Right ventricle myocardium inferior (tissue), 1 donor: Measurements from ENCODE around the gene EGFR. TPM values are rescaled to one million over a fixed set of nuclear protein-coding genes. Genes with fewer than 3 reads are reported as not detected.
A peak's percentile ranks its signal among the peaks of the same experiment; 100 is the strongest.

Source experiments
- ATAC-seq: fragments of 200-7000 bp; cut with Tn5 transposase; one replicate; pipeline ENCODE4 v1.9.1; 2020; ENCODE audit warnings: mild to moderate bottlenecking, moderate library complexity
- DNase-seq: peaks from one replicate; pipeline ENCODE4 v3.0.0; 2021; ENCODE audit errors: missing footprints
- intact Hi-C: fragments of 100-400 bp; cut with DNase I; formaldehyde crosslinking; loops from one replicate; pipeline ENCODE4 v1.11.0; 2022
- total RNA-seq: library from RNA; stranded (reverse); fragmentation: NEBNext Ultra II Directional; extraction: Animal tissue kit (Norgen Biotek cat#: 25700); gene quantifications from one replicate; pipeline ENCODE4 v1.2.1, GENCODE V29; 2021
- donor health status: DM: no; HTN: yes; CAD: no; lungs with severe emphysema.

EGFR gene
- total RNA-seq, 1 donor from 2014 or later: 11.4 TPM

DNA sequence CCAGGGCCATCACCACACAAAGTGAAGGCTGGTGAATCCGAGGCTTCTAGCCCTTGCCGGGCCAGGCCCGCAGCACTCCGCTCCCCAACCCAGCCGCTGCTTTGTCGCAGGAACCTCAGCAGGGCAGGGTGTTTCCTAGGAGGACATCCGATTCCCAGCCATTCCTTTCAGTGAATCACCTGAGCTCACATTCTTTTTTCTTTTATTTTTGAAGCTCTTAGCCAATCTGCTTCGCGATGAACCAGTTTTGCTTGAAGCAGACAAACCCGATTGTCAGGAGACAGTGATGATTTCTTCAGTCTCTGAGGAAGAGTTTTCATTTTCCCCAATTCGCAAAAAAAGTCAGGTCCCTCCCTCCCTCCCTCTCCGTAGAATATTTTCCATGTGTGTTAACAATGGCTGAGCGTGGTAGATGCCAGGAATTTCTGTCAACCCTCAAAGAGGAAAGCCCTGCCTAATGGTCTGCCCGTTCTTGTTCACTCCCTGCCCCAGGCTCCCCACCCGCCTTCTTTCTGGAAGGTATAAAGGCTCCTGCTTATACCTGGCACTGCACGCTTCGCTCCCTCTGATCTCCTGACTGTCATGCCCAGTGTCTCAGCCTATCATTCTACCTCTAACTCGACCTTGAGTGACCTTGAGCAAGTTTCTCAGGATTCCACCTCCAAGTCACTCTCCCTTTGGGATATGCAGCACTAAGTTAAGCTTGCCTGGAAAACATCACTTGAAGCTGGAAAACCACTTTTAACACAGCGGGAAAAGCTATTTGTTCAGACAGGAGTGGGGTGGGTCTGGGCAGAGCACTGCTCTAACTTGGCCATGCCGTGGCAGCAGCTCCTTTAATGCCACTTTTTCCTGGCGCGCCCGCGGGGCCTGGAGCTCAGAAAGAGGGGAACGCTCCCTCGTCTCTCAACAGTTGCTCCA, 35.1 kb downstream of the EGFR start:
- DNase-seq (no peak), ATAC-seq (no peak)
- intact Hi-C loops: loop anchor here (2.0 to 10.0 kb wide), 2 partner anchors 19 to 201 kb away; no protein-coding TSS in a partner anchor

DNA sequence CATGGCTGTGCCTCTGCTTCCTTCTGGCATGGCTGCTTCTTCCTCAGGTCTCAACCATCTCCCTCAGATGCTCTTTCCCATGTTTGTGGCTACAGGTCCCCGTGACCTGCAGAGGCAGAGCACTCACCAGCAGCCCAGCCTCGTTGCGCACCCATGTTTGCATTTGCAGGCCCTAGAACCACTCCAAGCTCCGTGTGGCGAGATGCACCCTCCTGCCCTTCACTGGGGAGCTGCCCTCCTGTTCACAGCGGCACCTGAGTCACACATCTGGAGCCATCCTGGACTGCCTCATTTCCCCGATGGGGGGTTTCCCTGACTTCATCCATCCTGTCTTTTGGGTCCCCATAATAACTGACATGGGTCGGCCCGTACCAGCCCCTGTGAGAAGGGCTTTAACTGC, 35.9 kb downstream of the EGFR start:
- no peak for ATAC-seq
- intact Hi-C loops: loop anchor here (10.0 kb wide), 1 partner anchor 200 kb away; no protein-coding TSS in a partner anchor
- no peak for DNase-seq

DNA sequence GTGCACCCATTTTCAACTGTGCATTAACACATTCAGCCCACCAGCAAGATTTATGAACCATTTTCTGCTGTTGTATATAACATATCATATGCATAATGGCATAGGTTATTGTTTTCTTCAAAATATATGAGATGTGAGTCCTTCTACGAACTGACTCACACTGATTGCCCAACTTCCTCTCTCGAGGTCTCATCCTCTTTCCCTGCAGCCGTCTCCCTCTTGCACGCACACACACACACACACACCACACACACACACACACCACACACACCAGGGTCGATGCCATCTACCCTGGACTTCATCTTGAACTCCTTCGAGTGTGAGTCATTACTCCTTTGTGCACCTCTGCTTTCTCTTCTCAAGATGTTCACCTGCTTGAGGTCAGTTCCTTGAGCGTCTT, 36.7 kb downstream of the EGFR start:
- DNase-seq (no peak), ATAC-seq (no peak)
- intact Hi-C loops: loop anchor here (10.0 kb wide), 1 partner anchor 199 kb away; no protein-coding TSS in a partner anchor

DNA sequence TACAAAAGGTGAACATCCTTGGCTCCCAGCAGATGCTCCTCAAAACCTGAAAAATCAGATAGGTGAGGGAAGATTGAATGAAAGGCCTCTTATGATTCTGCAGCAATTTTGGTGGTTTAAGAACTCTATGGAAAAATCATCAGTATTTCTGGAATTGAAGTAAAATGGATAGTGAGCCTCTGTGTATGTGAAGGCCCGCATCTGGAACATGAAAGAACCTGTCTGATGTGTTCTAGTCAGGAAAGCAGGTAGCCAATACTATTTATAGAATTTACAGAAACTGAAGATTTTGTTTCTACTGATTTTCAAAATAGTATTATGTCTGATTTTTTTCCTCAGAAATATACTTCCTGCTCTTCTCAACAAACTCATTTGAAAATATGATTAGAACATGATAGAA, 37.3 kb downstream of the EGFR start:
- DNase-seq (no peak), ATAC-seq (no peak)
- intact Hi-C loops: loop anchor here (10.0 kb wide), 1 partner anchor 199 kb away; no protein-coding TSS in a partner anchor

DNA sequence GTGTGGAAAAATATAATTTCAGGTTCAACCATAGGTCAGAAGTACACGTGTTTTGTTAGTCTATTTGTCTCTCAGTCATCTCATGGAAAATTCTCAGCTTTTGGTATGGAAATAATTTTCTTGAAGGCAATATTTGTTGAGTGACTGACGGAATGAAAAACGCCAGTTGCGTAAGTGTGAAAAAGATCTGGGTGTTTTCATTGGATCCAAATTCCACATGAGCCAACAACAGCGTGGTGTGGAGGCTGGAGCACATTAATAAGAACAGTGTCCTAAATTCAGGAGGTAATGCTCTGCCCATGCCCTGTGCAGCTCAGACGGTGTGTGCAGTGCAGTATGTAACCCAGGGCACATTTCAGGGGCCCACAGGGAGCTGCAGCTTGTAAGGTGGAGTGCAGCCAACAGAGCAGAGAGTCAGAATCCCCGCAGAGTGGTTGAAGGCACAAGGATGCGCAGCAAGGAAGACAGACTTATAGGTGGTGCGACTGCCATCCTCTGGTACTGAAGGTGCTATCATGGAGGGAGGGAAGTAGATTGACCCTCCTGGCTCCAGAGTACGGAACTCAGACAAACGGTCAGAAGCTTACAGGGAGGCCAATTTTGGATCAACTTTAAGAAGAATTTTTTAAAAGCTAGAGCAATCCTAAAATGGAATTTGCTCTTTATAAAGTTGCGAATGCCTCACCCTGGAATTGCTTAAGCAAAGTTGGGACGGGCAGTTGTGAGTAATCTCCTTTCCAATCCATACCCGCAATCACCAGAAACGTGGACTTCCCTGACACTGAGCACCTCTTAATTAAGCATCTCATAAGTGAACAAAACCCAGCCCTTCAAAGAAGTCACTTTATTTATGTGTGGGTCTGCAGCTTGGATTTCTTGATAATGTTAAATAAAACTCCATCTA, 38.0 kb downstream of the EGFR start:
- intact Hi-C loops: loop anchor here (10.0 kb wide), 1 partner anchor 198 kb away; no protein-coding TSS in a partner anchor
- ATAC-seq: peak; percentile 66

DNA sequence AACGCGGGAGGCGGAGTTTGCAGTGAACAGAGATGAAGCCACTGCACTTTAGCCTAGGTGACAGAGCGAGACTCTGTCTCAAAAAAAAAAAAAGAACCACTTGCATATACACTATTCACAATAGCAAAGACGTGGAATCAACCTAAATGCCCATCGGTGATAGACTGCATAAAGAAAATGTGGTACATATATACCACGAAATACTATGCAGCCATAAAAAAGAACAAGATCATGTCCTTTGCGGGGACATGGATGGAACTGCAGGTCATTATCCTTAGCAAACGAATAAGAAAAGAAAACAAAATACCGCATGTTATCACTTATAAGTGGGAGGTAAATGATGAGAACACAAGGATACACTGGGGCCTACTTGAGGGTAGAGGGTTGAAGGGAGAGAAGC, 39.5 kb downstream of the EGFR start:
- intact Hi-C loops: loop anchor here (10.0 kb wide), 1 partner anchor 196 kb away; no protein-coding TSS in a partner anchor
- DNase-seq (no peak), ATAC-seq (no peak)

More for the DNA sequence above, 38.0 kb downstream of the EGFR start:
- no peak for DNase-seq

DNA sequence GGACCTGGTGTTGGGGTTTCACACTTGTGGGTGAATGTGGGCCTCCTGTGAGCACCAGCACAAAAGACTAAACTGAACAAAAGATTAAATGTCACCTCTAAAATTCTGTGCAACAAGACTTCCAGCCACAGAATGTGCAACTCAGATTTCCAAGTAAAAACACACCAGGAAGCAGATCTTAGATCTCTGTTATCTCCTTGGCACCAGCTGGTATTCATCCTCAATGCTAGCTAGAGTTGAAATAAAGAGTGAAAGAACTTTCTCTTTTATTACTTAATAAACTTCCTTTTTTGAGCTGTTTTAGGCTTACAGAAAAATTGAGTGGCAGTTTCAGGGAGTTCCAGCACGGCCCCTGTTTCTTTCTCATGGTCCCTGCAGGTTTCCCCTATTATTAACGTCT, 40.2 kb downstream of the EGFR start:
- intact Hi-C loops: loop anchor here (10.0 kb wide), 1 partner anchor 196 kb away; no protein-coding TSS in a partner anchor
- no peak for ATAC-seq

DNA sequence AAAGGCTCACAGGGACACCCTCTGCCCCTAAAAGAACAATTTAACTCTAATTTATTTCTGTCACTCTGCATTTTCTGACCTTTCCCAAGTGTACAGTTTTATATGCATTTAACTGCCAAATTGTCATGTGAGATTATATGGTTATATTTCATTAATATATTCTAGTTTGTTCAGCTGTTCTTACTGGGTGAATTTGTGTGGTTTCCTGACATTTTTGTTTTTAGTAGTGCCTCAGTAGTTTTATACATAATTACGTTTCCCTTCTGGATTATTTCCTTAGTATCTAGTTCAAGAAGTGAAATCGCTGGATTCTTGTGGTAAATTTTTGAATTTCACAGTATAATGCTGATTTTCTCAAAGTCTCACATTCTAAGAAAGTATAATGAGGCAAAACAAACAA, 41.3 kb downstream of the EGFR start:
- ATAC-seq (no peak), DNase-seq (no peak)
- intact Hi-C loops: loop anchor here (5.0 kb wide), 1 partner anchor 38 kb away; no protein-coding TSS in a partner anchor

More for the DNA sequence above, 40.2 kb downstream of the EGFR start:
- no peak for DNase-seq

DNA sequence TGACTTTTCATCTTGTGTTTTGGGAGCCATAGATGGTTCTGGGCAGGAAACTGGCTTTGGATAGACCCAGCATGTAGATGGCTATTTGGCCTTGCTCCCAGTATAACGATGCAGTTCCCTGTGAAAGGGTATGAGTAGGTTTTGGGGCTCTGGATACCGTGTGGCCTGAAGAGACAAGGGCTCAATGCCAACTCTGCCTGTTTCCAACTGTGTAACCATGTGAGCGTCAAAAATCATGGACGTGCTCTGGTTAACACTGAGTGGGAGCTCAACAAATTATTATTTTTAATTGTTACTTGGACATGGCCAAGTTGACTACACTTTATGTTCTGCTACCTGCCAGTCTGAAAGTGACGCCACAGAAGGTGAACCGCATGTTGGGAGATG, 41.8 kb downstream of the EGFR start:
- intact Hi-C loops: loop anchor here (5.0 kb wide), 1 partner anchor 38 kb away; no protein-coding TSS in a partner anchor
- DNase-seq: no peak
- ATAC-seq: no peak

DNA sequence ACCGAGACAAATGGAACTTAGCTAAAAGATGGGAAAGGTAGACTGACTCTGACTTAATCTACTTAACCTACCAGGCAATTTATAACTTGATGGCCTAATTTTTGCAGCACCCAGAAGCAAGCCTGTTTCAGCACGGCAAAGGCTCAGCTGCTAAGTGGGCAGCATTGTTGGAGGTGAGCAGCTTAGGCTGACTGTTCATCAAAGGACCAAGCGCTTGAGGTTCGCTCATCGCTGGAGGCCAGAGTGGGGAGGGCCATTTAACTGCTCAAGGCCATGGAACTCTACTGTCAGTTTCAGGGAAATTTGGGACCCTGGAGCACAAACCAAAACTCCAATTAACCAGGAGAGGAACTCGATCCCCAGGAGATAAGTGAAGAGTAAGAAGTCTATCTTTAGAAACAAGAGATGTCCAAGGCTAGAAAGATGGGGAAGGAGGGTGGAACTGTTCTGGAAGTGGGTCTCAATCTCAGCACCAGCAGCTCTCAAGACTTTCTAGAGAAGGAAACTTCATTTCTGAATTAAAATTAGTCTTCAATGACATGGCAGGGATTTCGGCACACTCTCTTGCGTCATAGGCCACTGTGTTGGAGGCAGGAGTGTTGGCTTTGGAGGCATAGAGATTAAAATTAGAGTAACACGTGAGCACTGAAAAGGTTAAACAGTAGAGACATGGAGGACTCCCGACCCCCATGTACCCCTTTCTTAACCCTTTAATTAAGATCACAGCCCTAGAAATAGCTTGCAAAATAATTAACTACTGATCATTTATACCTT, 43.1 kb downstream of the EGFR start:
- intact Hi-C loops: loop anchor here (5.0 kb wide), 1 partner anchor 40 kb away; no protein-coding TSS in a partner anchor
- ATAC-seq: no peak
- no peak for DNase-seq

DNA sequence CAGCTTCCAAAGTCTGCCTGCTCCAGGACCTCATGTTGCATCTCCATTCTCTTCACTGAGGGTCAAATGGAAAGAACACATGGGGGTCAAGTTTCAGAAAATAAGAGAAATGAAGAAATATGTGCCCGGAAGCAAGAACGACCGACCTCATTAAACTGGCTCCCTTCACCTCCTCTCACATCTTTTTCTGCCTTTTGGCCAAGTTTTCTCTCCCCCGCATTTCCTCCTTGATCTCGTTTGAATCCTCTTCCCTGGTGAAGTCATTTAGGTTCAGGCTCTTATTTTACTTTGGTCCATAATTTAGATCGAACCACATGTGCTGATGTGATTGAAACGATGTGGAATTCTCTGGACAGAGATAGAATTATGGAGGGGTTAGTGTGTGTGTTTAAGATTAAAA, 44.2 kb downstream of the EGFR start:
- no peak for ATAC-seq
- DNase-seq: no peak
- intact Hi-C loops: loop anchor here (5.0 kb wide), 1 partner anchor 41 kb away; no protein-coding TSS in a partner anchor

DNA sequence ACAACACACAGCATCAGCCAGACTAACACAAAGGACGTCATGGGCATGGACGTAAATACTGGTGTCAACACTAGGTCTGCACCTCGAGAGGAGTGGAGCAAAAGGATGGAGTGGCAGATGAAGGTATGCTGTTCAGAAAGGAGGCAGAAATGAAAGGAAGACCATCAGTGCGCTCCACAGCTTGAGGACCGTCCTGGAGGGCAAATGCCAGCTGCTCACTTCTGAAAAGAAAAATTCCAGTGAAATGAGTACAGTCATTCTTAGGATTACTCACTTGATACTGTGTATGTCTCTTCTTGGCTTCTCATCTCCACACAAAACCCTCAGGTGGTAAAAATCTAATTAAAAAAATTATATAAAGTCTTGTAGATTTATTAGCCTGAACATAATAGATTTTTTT, 44.8 kb downstream of the EGFR start:
- DNase-seq (no peak), ATAC-seq (no peak)
- intact Hi-C loops: loop anchor here (2.0 to 5.0 kb wide), 2 partner anchors 41 to 65 kb away; no protein-coding TSS in a partner anchor

DNA sequence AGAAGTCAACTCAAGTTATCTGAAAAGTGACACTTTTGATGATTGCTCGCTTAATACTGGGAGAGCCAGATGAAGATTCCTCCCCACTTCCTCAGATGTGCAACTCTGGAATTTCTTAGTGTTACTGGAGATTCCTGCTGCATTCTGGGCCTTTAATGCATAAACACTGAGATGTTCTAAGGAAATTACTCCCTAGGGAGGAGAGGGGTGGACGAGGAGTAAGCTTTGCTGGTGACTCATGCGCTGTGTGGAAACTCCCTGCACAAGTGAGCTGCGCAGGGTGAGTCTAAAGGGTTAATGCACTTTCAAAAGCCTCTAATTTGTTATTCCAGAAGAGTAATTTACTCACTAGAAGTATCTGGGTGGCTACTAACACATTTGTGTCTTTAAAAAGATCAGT, 46.3 kb downstream of the EGFR start:
- intact Hi-C loops: loop anchor here (2.0 kb wide), 1 partner anchor 64 kb away; no protein-coding TSS in a partner anchor
- DNase-seq (no peak), ATAC-seq (peak; percentile 67)

DNA sequence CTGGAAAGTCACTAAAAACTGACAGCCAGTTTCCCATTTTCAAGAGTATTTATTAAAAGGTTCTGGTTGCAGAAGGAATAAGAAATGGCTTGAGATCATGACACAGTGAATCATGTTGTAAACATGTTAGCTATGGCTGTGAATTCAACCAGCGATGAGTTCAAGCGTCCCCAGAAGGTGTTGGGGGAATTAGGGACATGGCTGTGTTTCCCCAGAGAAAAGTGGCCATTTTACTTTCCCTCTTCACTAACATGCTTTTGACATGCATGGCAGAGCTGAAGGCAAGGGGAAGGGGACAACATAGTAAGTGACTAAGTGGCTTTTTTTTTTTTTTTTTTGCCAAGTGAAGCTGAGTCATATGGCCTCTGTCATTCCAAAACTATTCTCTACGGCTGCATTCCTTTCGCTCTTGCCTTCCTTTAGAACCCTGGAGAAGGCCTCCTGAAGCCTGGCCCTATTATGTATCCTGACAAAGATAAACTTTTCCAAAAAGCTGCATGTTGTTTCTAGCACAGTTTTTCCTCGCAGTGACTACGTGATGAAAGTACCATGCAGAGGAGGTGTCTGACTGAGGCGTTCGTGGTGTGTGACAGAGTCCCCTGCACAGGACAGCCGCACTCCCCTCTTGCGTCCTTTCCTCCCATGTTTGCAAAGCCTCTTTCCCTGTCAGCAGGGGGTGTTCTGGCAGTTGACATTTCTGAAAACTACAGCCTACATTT, 46.9 kb downstream of the EGFR start:
- ATAC-seq: peak; percentile 76
- intact Hi-C loops: loop anchor here (2.0 kb wide), 1 partner anchor 63 kb away; no protein-coding TSS in a partner anchor
- DNase-seq: no peak

DNA sequence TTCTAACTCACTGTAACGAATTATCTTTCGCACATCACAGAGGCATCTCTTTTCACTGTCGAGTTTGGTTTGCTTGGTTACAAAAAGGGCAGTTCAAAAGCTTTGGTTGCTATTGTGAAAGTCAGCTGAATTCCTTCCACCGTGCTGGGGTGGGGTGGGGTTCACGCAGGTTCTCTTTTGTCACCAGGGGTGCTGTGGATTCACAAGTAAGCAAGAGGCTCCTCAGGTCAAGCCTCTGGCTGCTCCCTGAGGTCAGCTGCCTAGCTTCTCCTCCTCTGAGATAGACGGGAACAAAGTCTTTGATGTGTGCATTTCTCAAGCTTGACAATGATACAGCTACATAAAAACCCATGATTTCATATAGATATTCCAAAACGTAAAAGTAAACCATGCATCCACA, 47.7 kb downstream of the EGFR start:
- ATAC-seq: no peak
- intact Hi-C loops: no loop called here
- DNase-seq: no peak

DNA sequence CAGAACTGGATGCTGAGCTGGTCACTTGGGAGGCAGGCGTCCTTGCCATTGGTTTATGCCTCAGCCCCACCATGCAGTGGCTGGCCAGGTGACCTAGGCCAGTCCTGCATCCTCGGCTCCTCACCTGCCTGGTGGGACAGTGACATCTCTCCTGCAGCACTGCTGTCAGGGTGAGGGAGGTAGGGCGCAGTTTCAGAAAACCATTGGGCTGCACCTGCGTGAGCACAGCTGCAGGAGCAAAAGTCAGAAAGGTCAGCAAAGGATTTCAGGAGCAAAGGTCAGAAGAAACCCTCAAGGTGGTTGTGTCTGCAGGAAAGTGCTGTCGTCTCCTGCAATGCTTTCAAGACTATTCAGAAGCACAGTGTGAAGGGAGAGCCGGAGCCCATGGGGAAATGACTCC, 48.1 kb downstream of the EGFR start:
- no peak for DNase-seq
- intact Hi-C loops: no loop called here
- no peak for ATAC-seq

DNA sequence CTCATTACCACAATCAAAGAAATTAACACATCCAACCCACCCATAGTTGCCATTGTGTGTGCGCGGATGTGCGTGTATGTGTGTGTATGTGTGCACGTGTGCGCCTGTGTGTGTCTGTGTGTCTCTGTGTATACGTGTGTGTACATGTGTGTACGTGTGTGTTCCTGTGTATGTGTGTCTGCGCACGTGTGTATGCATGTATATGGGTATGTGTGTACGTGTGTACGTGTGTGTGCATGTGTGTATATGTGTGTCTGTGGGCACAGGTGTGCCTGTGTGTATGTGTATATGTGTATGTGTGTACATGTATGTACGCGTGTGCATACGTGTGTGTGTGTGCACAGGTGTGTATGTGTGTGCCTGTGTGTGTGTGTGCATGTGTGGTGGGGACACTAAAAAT, 48.9 kb downstream of the EGFR start:
- no peak for ATAC-seq

More for the DNA sequence above, 48.9 kb downstream of the EGFR start:
- DNase-seq: no peak
- intact Hi-C loops: no loop called here
